ENCODE results near the gene MYL9. TPM values are rescaled to one million over a fixed set of nuclear protein-coding genes. Genes with fewer than 3 reads are reported as not detected.

MYL9 gene
- total RNA-seq, 2 experiments from 2014 or later, result not detected

GRCh38 chr20:36546111-36546736 is 4.9 kb downstream of the MYL9 start:
- intact Hi-C loops (cut with micrococcal nuclease; ENCODE audit: unreplicated experiment), result no loop called here
- no peak for DNase-seq (ENCODE audit: low spot score)
- no peak overlapping the region for H3K27ac ChIP-seq (ENCODE audit: low read depth, low read length, poor library complexity, severe bottlenecking)
- BruUV-seq (replicated peaks), result no TSS peak
- H2AFZ ChIP-seq (ENCODE audit: low read length), result no peak overlapping the region
- no peak overlapping the region for H3K4me2 ChIP-seq (ENCODE audit: low read length)
- no peaks in the 10 kb centered on the region for H4K20me1 ChIP-seq (ENCODE audit: insufficient read depth, low read length)
- ChIA-PET CTCF (ENCODE audit: unreplicated experiment) (no interaction called here), POLR2A (interaction anchor here (0.5 kb wide), 1 partner anchor 456 kb away, joined by 3 read pairs; no protein-coding TSS in a partner anchor)
- H3K9me2 ChIP-seq (ENCODE audit: insufficient read depth, low read length), result no peaks in the 10 kb centered on the region
- no peak for TF ChIP-seq CTCF (conservative IDR thresholded peaks at IDR 0.05; ENCODE audit: low read length)
- no peak for TF ChIP-seq EZH2phosphoT487 (IDR thresholded peaks at IDR 0.05; ENCODE audit: borderline replicate concordance, low read depth, low read length)
- no peaks in the 10 kb centered on the region for H3K36me3 ChIP-seq (ENCODE audit: insufficient read depth, low read length)
- H3K4me1 ChIP-seq (ENCODE audit: insufficient read depth, low read length, poor library complexity, severe bottlenecking), result no peaks in the 10 kb centered on the region
- H3K4me3 ChIP-seq (ENCODE audit: low read depth, low read length, poor library complexity, severe bottlenecking), result no peak overlapping the region
- H3K79me2 ChIP-seq (ENCODE audit: insufficient read depth, low read depth, low read length), result no peaks in the 10 kb centered on the region
- no peaks in the 10 kb centered on the region for H3K9me3 ChIP-seq (ENCODE audit: low read length)

GRCh38 chr20:36547186-36548005 is 6.1 kb downstream of the MYL9 start:
- no peaks in the 10 kb centered on the region for H3K4me1 ChIP-seq (ENCODE audit: insufficient read depth, low read length, poor library complexity, severe bottlenecking)
- H3K4me2 ChIP-seq (ENCODE audit: low read length), result no peak overlapping the region
- no peak for DNase-seq (ENCODE audit: low spot score)
- TF ChIP-seq CTCF (conservative IDR thresholded peaks at IDR 0.05; ENCODE audit: low read length) (no peak), EZH2phosphoT487 (IDR thresholded peaks at IDR 0.05; ENCODE audit: borderline replicate concordance, low read depth, low read length) (no peak)
- no peaks in the 10 kb centered on the region for H3K36me3 ChIP-seq (ENCODE audit: insufficient read depth, low read length)
- no peaks in the 10 kb centered on the region for H3K9me3 ChIP-seq (ENCODE audit: low read length)
- H3K9me2 ChIP-seq (ENCODE audit: insufficient read depth, low read length), result no peaks in the 10 kb centered on the region
- no peaks in the 10 kb centered on the region for H3K79me2 ChIP-seq (ENCODE audit: insufficient read depth, low read depth, low read length)
- no peak overlapping the region for H3K27ac ChIP-seq (ENCODE audit: low read depth, low read length, poor library complexity, severe bottlenecking)
- no peaks in the 10 kb centered on the region for H4K20me1 ChIP-seq (ENCODE audit: insufficient read depth, low read length)
- no peak overlapping the region for H3K4me3 ChIP-seq (ENCODE audit: low read depth, low read length, poor library complexity, severe bottlenecking)
- BruUV-seq (replicated peaks), result no TSS peak
- no peak overlapping the region for H2AFZ ChIP-seq (ENCODE audit: low read length)
- intact Hi-C loops (cut with micrococcal nuclease; ENCODE audit: unreplicated experiment), result no loop called here
- ChIA-PET POLR2A (interaction anchor here (0.5 kb wide), 1 partner anchor 454 kb away, joined by 3 read pairs; no protein-coding TSS in a partner anchor), CTCF (ENCODE audit: unreplicated experiment) (no interaction called here)

- POLR2A ChIA-PET, result no interaction called here
- Histone ChIP-seq H2AFZ (ENCODE audit: low read length) (no peak overlapping the region), H4K20me1 (ENCODE audit: insufficient read depth, low read length) (no peaks in the 10 kb centered on the region), H3K4me1 (ENCODE audit: insufficient read depth, low read length, poor library complexity, severe bottlenecking) (peaks cover 3% of the 10 kb centered on the region), H3K36me3 (ENCODE audit: insufficient read depth, low read length) (no peaks in the 10 kb centered on the region), H3K79me2 (ENCODE audit: insufficient read depth, low read depth, low read length) (no peaks in the 10 kb centered on the region), H3K4me2 (ENCODE audit: low read length) (no peak overlapping the region), H3K9me2 (ENCODE audit: insufficient read depth, low read length) (no peaks in the 10 kb centered on the region), H3K4me3 (ENCODE audit: low read depth, low read length, poor library complexity, severe bottlenecking) (no peak overlapping the region), H3K27ac (ENCODE audit: low read depth, low read length, poor library complexity, severe bottlenecking) (no peak overlapping the region), H3K9me3 (ENCODE audit: low read length) (no peaks in the 10 kb centered on the region)
- no TSS peak for BruUV-seq (replicated peaks)
- peak; percentile 29 for DNase-seq (ENCODE audit: low spot score)
- CTCF ChIA-PET (ENCODE audit: unreplicated experiment), result no interaction called here
- intact Hi-C loops (cut with micrococcal nuclease; ENCODE audit: unreplicated experiment), result no loop called here
- TF ChIP-seq EZH2phosphoT487 (IDR thresholded peaks at IDR 0.05; ENCODE audit: borderline replicate concordance, low read depth, low read length) (no peak), CTCF (conservative IDR thresholded peaks at IDR 0.05; ENCODE audit: low read length) (peak; percentile 55)
Observed at GRCh38 chr20:36548006-36548315, 6.6 kb downstream of the MYL9 start.
